Inflammatory macrophage treated with lipopolysaccharide for 4 hours (primary cell): ENCODE results near the gene DNAJB8.

Source experiments
- DNase-seq: peaks from one replicate; pipeline ENCODE4 v3.0.0-alpha.2; 2020

Gene DNAJB8

DNA sequence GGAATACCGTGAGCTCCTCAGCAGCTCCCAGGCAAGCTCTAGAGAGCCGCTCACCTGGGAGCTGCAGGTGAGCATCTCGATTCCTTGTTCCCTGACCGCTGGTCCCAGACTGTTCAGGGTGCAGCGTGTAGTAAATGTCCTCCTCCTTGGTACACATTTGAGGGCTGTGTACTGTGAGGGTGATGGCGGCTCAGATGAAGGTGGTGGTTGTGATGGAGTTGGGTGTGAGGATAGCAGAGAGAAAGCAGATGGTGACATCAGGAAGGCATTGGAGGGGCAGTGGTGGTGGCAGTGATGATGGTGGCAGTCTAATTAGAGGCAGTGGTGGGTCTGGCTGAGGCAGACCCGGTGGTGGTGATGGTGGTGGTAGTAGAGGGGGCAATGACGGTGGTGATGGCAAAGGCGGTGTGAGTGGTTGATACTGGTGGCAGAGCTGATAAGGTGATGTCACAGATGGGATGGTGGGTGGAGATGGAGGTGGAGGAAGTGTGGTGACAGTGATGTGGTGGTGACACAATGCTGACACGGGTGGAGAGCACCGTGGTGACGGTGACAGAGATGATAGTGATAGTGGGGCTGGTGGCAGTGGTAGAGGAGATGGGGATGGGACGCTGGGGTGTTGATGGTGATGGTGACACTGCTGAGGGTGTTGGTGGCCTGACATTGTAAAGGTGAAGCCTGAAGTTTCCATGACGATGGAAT lies at the start of gene DNAJB8:
DNAJB8 (minus strand) TSS at position 51 of the 702 bp plus-strand sequence. CDS start 3,645 bp downstream, outside the sequence.
- DNase-seq, result no peak

DNA sequence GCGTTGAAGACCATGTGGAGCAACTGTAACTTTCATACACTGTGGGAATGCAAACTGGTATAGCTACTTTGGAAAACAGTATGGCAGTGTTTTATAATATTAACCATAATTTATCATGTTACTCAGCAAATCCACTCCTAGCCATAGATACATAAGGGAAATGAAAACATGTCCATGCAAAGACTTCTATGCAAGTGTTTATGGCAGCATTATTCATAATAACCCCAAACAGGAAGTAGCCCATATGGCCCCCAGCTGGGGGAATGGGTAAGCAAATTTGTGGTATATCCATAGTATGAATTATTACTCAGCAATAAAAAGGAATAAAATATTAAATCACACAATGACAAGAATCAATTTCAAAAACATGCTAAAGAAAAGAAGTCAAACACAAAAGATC lies 49.3 kb upstream of the DNAJB8 start:
- no peak for DNase-seq

DNA sequence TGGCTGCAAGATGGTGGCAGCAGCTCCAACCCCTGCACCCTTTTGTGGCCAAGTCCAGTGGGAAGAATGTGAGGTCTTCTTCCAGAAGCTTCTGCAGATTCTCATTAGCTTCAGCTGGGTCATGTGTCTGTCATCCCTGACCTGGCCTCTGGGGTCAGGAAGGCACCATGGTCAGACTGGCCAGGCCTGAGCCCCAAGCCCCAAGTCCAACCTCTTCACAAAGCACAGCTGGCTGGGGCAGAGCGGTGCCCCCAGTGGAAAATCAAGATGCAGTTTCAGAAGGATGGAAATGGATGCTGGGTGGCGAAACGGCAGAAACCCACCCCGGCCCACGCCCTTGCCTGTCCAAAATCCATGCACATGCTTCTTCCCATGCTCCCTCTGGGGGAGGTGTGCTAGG lies 42.2 kb upstream of the DNAJB8 start:
- no peak for DNase-seq

DNA sequence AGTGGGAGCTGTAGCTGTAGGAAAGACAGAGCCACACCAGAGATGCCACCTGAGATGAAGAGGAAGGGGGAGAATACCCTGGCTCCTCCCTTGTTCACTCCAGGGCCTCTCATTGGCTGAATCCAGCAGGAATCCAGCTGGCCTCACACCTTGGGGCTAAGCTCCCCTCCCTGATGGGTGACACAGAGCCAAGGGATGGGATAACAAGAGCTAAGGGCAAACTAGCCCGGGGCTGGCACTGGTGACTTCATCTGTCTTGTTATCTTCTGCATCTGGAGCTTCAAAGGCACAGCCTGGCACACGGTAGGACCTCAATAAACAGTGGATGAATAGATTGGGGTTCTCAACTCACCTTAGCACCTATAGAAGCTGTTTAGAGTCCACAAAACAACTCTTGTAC lies 40.1 kb upstream of the DNAJB8 start:
- no peak for DNase-seq

DNA sequence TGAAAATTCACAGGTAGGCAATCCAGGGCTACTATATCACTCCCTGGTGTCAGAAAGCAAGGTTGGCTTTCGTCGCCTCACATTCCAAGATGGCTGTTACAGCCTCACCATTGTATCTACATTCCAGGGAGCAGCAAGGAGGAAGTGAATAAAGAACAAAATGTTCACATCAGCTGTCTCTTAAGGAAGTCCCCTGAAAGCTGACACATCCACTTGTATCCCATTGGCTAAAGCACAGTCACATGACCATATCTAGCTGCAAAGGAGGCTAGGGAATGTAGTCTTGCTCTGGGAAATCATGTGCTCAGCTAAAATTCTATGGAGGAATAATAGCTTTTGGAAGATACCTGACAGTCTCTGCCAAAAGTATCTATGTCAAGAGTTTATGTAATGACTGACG lies 39.1 kb upstream of the DNAJB8 start:
- peak; percentile 21 for DNase-seq

DNA sequence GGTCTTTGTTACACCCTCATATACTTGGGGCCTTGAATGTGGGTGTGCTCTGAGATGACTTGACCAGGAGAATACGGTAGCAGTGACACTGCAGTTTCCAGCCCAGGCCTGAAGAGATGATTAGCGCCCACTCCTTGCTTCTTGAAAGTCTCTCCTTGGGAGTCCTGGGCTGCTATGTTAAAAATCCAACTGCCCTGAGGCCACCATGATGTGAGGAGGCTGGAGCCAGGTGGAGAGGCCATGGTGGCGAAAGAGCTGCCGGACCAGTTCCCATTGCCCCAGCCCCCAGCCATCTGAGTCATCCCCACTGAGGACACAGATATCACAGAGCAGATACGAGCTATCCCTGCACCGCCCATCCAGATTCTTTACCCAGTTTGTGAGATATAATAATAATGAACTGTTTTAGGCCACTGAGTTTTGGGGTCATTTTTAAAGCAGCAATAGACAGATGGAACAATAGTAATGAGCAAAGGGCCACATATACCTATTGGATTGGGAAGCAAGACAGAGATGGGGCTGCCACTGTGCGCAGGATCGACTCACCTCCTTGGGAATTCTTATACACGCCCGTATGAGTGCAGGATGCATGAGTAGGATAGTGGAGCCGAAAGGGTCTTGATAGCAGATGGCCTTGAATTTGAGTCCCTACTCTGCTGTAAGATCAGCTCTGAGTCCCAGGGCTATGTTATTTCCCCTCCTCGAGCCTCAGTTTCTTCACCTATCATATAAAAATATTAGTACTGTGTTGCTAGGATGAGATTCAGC lies 38.5 kb upstream of the DNAJB8 start:
- DNase-seq, result no peak

DNA sequence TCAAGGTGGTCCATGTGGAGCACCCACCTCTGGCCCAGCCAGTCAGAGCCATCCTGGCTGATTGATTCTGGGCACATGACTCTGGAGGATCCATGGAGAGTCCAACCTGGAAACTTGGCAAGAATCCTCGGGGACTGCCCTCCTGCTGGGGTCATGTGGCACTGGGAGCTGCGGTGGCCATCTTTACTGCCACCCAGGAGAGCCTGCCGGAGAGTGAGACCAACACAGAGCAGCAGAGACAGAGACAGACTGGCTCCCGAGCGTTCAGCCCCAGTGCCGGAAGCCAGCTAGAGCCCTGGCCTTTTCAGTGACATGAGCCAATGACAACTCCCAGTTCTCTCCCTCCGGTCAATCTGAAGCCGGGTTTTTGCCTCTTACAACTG lies 37.8 kb upstream of the DNAJB8 start:
- DNase-seq, result no peak

DNA sequence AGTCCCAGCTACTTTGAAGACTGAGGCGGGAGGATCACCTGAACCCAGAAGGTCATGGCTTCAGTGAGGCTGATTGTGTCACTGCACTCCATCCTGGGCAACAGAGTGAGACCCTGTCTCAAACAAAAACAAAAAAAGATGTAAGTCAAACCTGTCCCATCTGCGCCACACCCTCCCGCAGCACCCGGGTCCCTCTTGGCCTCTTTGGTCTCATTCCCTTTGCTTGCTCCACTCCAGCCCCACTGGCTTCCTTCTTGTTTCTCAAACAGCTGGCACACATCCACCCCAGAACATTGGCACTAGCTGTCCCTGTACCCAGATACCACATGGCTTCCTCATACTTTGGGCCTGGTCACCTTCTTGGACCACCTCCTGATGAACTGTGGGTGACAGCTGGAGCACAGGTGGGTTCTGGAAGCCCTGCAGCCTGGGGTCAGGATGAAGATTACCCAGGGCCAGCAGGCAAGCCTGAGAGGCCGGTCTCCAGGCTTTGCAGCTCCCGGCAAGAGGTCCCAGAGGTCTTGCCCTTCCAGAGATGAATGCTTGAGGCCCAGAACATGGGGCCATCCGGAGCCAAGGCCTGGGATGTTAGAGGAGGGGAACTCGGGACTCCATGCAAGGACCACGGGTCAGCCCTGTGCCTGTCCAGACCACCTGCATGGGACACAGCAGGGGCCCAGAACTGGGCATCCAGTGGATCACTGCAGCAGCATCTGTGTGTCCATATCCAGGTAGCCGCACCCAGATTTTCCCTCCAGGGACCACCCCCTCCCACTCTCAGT lies 37.3 kb upstream of the DNAJB8 start:
- DNase-seq, result no peak

DNA sequence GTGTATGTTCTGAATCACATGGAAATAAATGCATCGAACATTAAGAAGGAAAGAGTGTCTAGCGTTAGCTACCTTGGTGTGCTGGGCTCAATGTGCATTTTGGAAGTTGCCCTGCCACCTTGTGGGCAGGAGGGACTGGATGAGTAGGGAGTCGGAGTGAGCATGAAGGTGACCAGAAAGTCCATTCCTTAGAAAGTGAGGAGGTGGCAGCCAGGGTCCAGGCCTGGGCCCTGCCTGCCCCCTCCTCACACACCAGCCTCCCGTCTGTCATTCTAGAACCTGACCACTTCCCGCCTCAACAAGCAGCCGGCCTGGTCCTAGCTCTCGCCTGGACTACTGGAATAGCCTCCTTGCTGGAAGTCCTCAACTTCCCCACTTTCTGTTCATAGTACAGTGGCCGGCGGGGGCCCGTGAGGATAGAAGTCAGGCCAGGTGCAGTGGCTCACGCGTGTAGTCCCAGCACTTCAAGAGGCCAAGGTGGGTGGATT lies 36.5 kb upstream of the DNAJB8 start:
- no peak for DNase-seq

DNA sequence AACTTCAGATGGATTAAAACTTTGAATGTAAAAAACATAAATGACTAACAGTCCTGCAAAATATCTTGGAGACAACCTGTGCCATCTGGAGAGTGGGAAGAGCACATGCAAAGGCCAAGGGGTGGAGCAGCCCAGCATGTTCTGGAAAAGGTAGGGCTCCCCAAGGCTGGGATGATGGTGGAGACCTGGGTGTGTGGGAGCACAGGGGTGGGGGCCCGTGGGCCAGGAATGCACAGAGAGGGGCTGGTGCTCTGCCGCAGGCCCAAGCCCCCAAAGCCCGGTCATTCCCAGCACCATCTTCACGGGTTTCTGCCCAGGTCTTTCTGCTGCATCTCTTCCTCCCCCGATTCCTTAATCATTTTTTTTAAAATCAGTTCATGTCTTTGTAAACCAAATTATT lies 36.0 kb upstream of the DNAJB8 start:
- no peak for DNase-seq

DNA sequence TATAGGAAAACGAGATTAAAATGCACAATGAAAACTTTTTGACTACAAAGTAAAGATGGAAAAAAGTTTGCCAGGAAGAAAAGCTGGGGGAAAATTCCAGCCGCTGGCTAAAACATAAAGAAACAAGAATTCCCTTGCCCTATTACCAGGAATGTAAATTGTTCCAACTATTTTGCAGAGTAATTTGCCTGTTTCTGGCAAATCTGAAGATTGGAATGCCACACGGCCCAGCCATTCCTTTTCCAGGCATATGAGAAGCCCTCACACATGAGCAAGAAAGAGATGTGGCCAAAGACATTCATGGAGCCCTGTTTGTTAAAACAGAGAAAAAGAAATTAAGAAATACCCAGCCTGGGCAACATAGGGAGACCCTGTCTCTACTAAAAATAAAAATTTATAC lies 34.7 kb upstream of the DNAJB8 start:
- DNase-seq, result no peak

DNA sequence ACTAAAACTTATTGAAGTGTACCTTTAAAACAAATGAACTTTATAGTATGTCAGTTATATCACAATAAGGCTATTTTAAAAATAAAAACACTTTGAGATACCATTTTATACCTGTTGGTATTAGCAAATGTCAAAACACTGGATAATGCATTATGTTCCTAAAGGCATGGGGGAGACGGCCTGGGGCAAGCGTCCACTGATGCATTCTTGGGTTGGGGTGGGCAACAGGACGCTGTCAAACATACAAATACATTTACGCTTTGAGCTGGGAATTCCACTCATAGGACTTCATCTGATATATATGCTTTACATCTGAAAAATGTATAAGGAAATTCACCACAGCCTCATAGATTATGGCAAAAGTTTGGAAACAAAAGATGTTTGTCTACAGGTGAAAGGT lies 33.9 kb upstream of the DNAJB8 start:
- DNase-seq, result no peak

DNA sequence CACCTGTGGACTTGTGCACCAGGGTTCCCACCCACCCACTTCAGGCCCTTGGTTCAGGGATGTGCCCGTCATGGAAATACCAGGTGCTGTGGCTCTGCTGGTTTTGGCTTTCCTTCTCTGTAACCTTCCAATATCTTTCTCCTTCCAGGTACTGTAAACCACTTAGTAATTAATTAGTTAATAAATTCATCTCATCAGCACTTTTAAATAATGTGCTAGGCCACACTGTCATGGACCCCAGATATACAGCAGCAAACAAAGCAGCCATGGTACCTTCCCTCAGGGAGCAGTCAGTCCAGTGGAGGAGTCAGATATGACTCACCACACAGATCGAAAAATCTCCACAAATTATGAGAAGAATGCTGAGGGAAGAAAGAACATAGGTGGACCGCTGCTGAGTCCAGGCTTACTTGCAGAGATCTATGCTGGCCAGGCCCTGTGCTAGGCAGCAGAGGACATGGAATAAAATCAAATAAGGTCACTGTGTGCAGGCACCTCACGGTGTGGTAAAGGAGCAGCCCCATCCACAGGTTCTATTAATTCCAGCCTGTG lies 33.1 kb upstream of the DNAJB8 start:
- no peak for DNase-seq

DNA sequence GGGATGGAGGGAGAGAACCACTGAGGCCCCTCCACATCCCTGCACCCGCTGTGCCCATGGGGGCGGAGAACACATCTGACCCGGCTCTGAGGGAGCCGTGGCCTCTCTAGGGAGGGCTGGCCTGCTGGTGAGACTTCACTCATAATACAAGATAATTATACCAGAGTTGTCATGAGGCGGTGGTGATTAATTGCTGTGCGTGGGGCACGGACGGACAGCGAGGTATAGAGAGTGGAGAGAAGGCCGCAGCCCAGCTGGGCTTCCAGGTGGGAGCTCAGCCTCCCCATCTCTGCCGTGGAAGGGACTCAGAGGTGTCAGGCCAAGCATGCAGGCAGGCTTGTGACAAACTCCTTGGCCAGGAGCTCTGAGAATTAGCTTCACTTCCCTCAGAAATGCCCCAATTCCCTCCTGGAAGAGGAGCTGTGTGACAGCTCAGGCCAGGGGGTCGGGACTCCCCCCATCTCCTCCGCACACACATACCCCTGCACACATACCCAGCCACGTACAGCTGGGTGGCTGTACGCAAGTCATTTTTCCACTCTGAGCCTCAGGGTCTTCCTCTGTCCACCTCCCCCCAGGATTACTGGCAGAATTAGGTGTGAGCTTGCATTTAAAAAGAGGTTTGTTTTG lies 32.3 kb upstream of the DNAJB8 start:
- no peak for DNase-seq

DNA sequence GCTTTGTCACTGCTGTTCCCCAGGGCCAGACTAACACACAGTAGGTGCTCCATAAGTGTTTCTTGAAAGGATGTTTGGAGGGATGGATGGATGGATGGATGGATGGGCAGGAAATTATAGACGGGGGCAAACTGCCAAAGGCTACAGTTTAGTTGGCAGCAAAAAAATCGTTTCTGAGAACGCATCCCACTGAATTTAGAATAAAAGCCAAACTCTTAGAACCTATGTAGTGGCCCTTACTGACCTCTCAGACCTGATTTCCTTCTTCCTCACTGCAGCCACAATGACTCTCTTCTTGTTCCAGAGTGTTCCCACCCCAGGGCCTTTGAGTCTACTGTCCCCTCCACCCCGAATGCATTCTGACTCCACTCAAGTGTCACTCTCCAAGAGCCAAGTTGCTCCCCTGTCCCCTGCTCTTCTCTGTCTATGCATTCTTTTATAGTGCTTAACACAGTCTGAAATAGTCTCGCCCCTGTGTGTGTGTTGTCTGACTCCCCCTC lies 31.5 kb upstream of the DNAJB8 start:
- no peak for DNase-seq

DNA sequence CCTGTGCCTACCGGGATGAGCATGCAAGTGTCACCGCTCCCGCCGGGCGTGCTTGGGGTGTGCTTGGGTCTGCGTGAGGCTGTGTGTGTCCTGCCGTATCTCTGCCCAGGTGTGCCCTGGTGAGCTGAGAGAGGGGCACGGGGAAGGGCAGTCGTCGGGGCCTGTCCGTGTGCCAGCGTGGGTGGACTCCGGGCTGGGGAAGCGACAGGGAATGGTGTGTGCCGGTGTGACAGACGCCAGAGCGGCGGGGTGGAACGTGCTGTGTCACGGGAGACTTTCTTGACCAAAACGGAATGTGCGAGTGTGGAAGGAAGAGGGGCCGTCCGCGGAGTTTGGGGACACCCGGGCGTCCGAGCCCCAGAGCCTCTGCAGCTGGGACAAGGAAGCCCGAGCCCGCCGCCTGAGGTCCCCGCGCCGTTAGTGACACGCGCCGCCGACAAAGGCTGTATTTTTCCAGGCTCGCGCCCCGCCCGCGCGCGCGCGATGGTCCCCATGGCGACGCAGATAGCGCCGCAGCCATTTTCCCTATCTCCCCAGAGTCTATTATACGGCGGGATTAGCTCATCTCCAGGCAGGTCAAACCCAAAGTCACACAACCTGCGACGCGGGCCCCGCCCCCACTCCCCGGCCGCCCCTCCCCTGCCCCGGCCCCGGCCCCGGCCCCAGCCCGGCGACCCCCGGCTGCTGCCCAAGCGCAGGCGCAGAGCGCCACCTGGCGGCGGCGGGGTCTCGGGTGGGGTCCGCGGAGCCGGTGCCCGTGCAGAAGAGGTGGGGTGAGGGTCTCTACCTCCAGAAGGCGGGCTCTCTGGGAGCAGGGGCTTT lies 30.8 kb upstream of the DNAJB8 start:
- peak; percentile 43 for DNase-seq

DNA sequence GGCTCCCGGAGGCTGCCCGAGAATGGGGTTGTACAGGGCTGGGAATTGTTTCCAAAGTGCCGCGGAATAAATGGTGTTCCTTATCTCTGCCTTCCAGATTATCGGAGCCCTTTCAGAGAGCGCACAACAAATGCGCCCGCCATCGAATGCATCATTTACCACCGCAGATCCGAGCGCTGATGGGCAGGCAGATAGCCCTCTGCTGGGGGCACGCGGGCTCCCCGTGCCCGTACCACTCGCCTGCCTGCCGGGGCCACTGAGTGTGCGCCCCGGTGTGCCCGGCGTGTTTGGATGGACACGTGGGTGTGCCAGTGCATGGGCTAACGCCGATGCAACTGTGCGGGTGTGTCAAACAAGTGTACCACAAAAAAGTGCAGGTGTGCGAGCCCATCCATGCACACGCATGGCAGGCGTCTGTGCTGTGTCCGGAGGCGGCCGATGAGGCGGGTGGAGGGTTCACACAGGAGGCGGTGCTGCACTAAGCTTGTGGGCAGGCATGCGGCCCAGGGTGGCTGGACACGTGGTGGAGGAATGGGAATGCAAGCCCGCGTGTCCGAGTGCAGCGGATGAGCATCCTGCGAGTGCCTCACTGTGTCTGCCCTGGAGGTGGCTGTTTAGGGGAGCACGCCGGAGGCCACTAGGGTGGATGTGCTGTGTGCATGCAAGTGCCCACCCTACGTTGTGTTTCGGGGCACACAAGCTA lies 30.1 kb upstream of the DNAJB8 start:
- DNase-seq, result no peak

DNA sequence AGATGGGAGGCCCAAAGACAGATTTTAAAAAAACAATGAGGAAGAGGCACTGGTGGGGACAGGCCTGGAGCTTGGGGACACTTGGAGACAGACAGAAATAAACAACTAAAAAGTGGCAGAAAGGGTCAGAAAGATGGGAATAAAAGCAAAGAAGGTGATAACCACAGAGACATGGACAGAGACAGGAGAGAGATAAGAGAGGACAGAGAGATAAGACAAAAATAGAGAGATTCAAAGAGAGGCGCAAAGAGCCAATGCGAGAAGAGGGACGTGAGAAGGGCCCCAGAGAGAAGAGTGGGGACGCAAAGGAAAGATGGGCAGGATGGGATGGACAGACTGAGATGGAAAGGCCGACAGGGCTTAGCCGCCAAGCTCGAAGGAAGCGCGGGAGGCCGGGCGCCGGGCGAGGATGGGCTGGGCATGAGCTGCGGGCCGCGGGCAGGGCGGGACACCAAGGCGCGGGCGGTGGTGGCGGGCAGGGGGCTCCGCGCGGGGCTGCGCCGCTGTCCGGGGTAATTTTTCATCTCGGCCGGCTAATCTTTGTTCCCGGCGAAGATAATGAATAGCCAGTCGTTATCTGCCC lies 29.4 kb upstream of the DNAJB8 start:
- no peak for DNase-seq

DNA sequence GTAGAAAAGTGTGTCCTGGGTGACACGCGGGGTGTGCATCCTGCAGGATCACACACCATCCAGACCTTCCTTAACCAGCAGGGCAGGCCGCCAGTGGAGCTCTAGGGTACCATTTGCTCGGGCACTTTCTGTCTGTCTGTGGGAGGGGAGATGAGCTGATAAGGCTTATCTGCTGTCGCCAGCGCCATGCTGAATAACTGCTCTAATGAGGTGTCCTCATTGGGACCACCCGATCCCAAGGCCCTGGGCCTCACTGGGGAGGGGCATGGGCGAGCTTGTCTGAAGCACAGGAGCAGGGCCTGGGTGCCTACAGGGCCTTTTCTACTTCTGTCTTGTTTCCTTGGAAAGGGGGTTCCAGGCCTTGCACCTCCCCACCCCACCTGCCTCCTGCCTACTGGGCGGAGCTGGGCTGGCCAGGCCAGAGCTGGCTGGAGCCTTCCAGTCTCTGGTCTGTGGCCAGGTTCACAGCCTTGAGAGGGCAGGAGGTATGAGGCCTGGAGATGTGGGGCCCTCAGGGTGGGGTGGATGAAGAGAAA lies 28.8 kb upstream of the DNAJB8 start:
- no peak for DNase-seq

DNA sequence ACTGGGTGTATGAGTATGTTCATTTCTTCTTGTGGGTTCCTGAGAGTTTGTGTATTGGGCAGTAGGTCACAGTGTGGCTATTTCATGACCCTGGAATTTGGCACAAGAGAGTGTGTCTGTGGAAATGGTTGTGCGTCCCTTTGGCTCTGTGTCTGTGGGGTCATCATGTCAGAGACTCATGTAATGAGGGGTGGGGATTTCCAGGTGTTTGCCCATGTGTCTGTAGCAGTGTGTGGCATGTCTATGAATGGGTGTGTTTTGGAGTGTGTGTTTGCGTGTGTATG lies 27.6 kb upstream of the DNAJB8 start:
- no peak for DNase-seq
